HG02798 (cell line): ENCODE results near the gene XAB2.

ENCODE experiments used
- ATAC-seq: cut with Tn5 transposase; IDR thresholded peaks from one replicate; pipeline ENCODE4 v1.9.1; 2021; ENCODE audit warnings: mild to moderate bottlenecking; ENCODE audit not compliant: unreplicated experiment, poor library complexity

Gene XAB2

GRCh38 chr19:7636317-7636690, 7.0 kb upstream of the XAB2 start:
- no peak for ATAC-seq

GRCh38 chr19:7635670-7636069, 6.3 kb upstream of the XAB2 start:
- ATAC-seq: no peak

GRCh38 chr19:7633698-7634097, 4.4 kb upstream of the XAB2 start, which contains the start of gene PCP2:
Gene PCP2 (minus strand): TSS chr19:7633719. CDS start chr19:7633457, 262 bp downstream.
- no peak for ATAC-seq

GRCh38 chr19:7632340-7633203, 3.2 kb upstream of the XAB2 start:
- ATAC-seq: no peak

GRCh38 chr19:7631577-7631976, 2.2 kb upstream of the XAB2 start:
- no peak for ATAC-seq

- no peak for ATAC-seq
These were observed 595 bp downstream of the XAB2 start for GRCh38 chr19:7628589-7629311.

- no peak for ATAC-seq
These were observed 2.2 kb downstream of the XAB2 start for GRCh38 chr19:7627166-7627565.

- ATAC-seq: no peak
These were observed 3.5 kb downstream of the XAB2 start for GRCh38 chr19:7625763-7626372.

GRCh38 chr19:7624810-7625209, 4.5 kb downstream of the XAB2 start:
- no peak for ATAC-seq

GRCh38 chr19:7623725-7624603, 5.4 kb downstream of the XAB2 start:
- ATAC-seq: no peak

- ATAC-seq: no peak
These were observed 6.2 kb downstream of the XAB2 start for GRCh38 chr19:7622933-7623685.

- ATAC-seq: no peak
These were observed 8.6 kb downstream of the XAB2 start for GRCh38 chr19:7620442-7621412.

GRCh38 chr19:7619671-7620441, 9.5 kb downstream of the XAB2 start:
- no peak for ATAC-seq

- ATAC-seq: no peak
These were observed 10.4 kb downstream of the XAB2 start for GRCh38 chr19:7618771-7619510.

GRCh38 chr19:7618348-7618747, 11.0 kb downstream of the XAB2 start:
- ATAC-seq: no peak

- no peak for ATAC-seq
These were observed 11.6 kb downstream of the XAB2 start for GRCh38 chr19:7617735-7618134.

- no peak for ATAC-seq
These were observed 12.2 kb downstream of the XAB2 start for GRCh38 chr19:7617172-7617571.
